Transverse colon (tissue), 4 donors: ENCODE measurements around the gene HEXD.

Experiments
- CTCF ChIP-seq, 5 experiments: fragments of 200-600 bp in 3 of 5; fragments of 450-650 bp in 2 of 5; sonication (generic) in 3 of 5; IDR thresholded peaks; 1 replicate in 2 of 5; 2 replicates in 3 of 5; pipeline ENCODE4 v1.5.1; 2016 to 2017; ENCODE audit warnings: antibody characterized with exemption in 5 of 5, inconsistent platforms in 3 of 5, mild to moderate bottlenecking in 2 of 5, moderate library complexity in 1 of 5
- POLR2A ChIP-seq: fragments of 450-650 bp; IDR thresholded peaks from one replicate; pipeline ENCODE4 v1.6.1; 2016; ENCODE audit warnings: antibody characterized with exemption, mild to moderate bottlenecking, moderate library complexity
- POLR2AphosphoS5 ChIP-seq, 3 donors: sonication (generic); formaldehyde crosslinking; IDR thresholded peaks; one replicate each; pipeline ENCODE4 v1.6.1; 2016; ENCODE audit warnings: antibody characterized with exemption in 3 of 3

GRCh38 chr17:82435601-82436583 lies 17.7 kb downstream of the HEXD start:
- TF ChIP-seq CTCF (IDR thresholded peaks at IDR 0.05): no peak
- no peak for TF ChIP-seq POLR2A
- TF ChIP-seq POLR2AphosphoS5 (IDR thresholded peaks at IDR 0.05): no peak
